WTC11 (cell line): ENCODE data around the gene TPX2. TPM values are rescaled to one million over a fixed set of nuclear protein-coding genes. Genes with fewer than 3 reads are reported as not detected.
A peak's percentile ranks its signal among the peaks of the same experiment; 100 is the strongest.

Experiments used
- ATAC-seq: fragments of 200-7000 bp; cut with Tn5 transposase; 2 replicates; pipeline ENCODE4 v1.10.0; 2021; ENCODE audit warnings: mild to moderate bottlenecking, moderate library complexity
- CTCF ChIA-PET: fragments of 300-600 bp; sonication (Branson Sonifier 250); formaldehyde crosslinking; loops from one replicate; lab custom pipeline; 2021; ENCODE audit warnings: antibody characterized with exemption; lab: Charles Lee
- POLR2A ChIA-PET: fragments of 350-600 bp; sonication (Branson Sonifier 250); formaldehyde crosslinking; loops from one replicate; lab custom pipeline; 2021; ENCODE audit warnings: antibody characterized with exemption; lab: Charles Lee
- DNase-seq: peaks from one replicate; pipeline ENCODE4 v3.0.0; 2021; ENCODE audit warnings: low spot score
- H3K27ac Mint-ChIP-seq: 2 replicates; pipeline ENCODE4 v1.8.0; 2021; ENCODE audit warnings: mixed read lengths
- H3K27me3 Mint-ChIP-seq: 2 replicates; pipeline ENCODE4 v1.8.0; 2021; ENCODE audit warnings: low read depth, mild to moderate bottlenecking, moderate library complexity, mixed read lengths
- H3K36me3 Mint-ChIP-seq: 2 replicates; pipeline ENCODE4 v1.8.0; 2021; ENCODE audit warnings: mixed read lengths
- H3K4me1 Mint-ChIP-seq: 2 replicates; pipeline ENCODE4 v1.8.0; 2022; ENCODE audit warnings: mixed read lengths
- H3K4me3 Mint-ChIP-seq: 2 replicates; pipeline ENCODE4 v1.8.0; 2021; ENCODE audit warnings: mild to moderate bottlenecking, moderate library complexity, mixed read lengths
- H3K9me3 Mint-ChIP-seq: 2 replicates; pipeline ENCODE4 v1.8.0; 2021; ENCODE audit warnings: mixed read lengths
- ATF6 ChIP-seq: sonication (generic); formaldehyde crosslinking; IDR thresholded peaks from 2 replicates; pipeline ENCODE4 v1.8.1; 2023; ENCODE audit warnings: mild to moderate bottlenecking, missing genetic modification reagents
- CBFB ChIP-seq: sonication (generic); formaldehyde crosslinking; IDR thresholded peaks from 2 replicates; pipeline ENCODE4 v1.8.1; 2022; ENCODE audit warnings: mild to moderate bottlenecking, low read depth, missing genetic modification reagents
- CDX4 ChIP-seq: fragments of 250-450 bp; sonication (Bioruptor Pico); IDR thresholded peaks from 2 replicates; pipeline ENCODE4 v1.9.0; 2021; ENCODE audit warnings: moderate library complexity, mild to moderate bottlenecking, inconsistent platforms, borderline replicate concordance
- E2F4 ChIP-seq: sonication (generic); formaldehyde crosslinking; IDR thresholded peaks from 2 replicates; pipeline ENCODE4 v1.8.1; 2022; ENCODE audit warnings: low read depth, mild to moderate bottlenecking, moderate library complexity, missing genetic modification reagents, borderline replicate concordance
- FOXK1 ChIP-seq: sonication (generic); formaldehyde crosslinking; IDR thresholded peaks from 2 replicates; pipeline ENCODE4 v1.8.0; 2022; ENCODE audit warnings: mild to moderate bottlenecking, moderate library complexity, missing genetic modification reagents
- JUN ChIP-seq: sonication (generic); formaldehyde crosslinking; IDR thresholded peaks from 2 replicates; pipeline ENCODE4 v1.8.0; 2023; ENCODE audit warnings: mild to moderate bottlenecking, missing genetic modification reagents
- MLX ChIP-seq: sonication (generic); formaldehyde crosslinking; IDR thresholded peaks from 2 replicates; pipeline ENCODE4 v1.8.1; 2023; ENCODE audit warnings: mild to moderate bottlenecking, missing genetic modification reagents, moderate library complexity
- NR1H2 ChIP-seq: sonication (generic); formaldehyde crosslinking; IDR thresholded peaks from 2 replicates; pipeline ENCODE4 v1.9.0; 2021; ENCODE audit warnings: mild to moderate bottlenecking, moderate library complexity, missing genetic modification reagents
- RELA ChIP-seq: sonication (generic); formaldehyde crosslinking; IDR thresholded peaks from 2 replicates; pipeline ENCODE4 v1.8.1; 2022; ENCODE audit warnings: missing genetic modification reagents, mild to moderate bottlenecking, borderline replicate concordance
- SMAD4 ChIP-seq: sonication (generic); formaldehyde crosslinking; IDR thresholded peaks from 2 replicates; pipeline ENCODE4 v1.8.0; 2022; ENCODE audit warnings: mild to moderate bottlenecking, missing genetic modification reagents
- TCF7 ChIP-seq: sonication (generic); formaldehyde crosslinking; IDR thresholded peaks from 2 replicates; pipeline ENCODE4 v1.8.0; 2022; ENCODE audit warnings: mild to moderate bottlenecking, low read depth, missing genetic modification reagents, moderate library complexity
- ZNF121 ChIP-seq: sonication (generic); formaldehyde crosslinking; IDR thresholded peaks from 2 replicates; pipeline ENCODE4 v1.8.0; 2023; ENCODE audit warnings: missing genetic modification reagents
- ZNF263 ChIP-seq: sonication (generic); formaldehyde crosslinking; IDR thresholded peaks from 2 replicates; pipeline ENCODE4 v1.8.1; 2022; ENCODE audit warnings: low read depth, mild to moderate bottlenecking, moderate library complexity, missing genetic modification reagents
- ZNF317 ChIP-seq: sonication (generic); formaldehyde crosslinking; IDR thresholded peaks from 2 replicates; pipeline ENCODE4 v1.8.1; 2023; ENCODE audit warnings: low read depth, mild to moderate bottlenecking, moderate library complexity, missing genetic modification reagents, borderline replicate concordance
- ZNF423 ChIP-seq: fragments of 250-450 bp; sonication (Bioruptor Pico); IDR thresholded peaks from 2 replicates; pipeline ENCODE4 v2.1.2; 2022; ENCODE audit warnings: mild to moderate bottlenecking, moderate library complexity
- ZNF532 ChIP-seq: fragments of 250-450 bp; sonication (Bioruptor Pico); IDR thresholded peaks from 2 replicates; pipeline ENCODE4 v1.9.0; 2021; ENCODE audit warnings: mild to moderate bottlenecking, borderline replicate concordance
- total RNA-seq: library from RNA; stranded (reverse); gene quantifications from 3 replicates; pipeline ENCODE4 v1.2.3, GENCODE V29; 2021
- TF ChIP-seq, protein P1 (sequence below): sonication (generic); formaldehyde crosslinking; IDR thresholded peaks from 2 replicates; pipeline ENCODE4 v1.8.1; 2022; ENCODE audit warnings: low read depth, missing genetic modification reagents, borderline replicate concordance

Gene TPX2
- total RNA-seq, 1 experiment from 2014 or later = 123 TPM

GRCh38 chr20:31759836-31760518 is 20.9 kb downstream of the TPX2 start:
- ATAC-seq = no peak
- no peak for DNase-seq
- Mint-ChIP-seq H3K9me3 (no peaks in the 10 kb centered on the region), H3K4me3 (no peak overlapping the region), H3K4me1 (peaks cover 6% of the 10 kb centered on the region), H3K36me3 (peaks cover 58% of the 10 kb centered on the region), H3K27me3 (no peaks in the 10 kb centered on the region), H3K27ac (peak overlapping the region; percentile 52; the same call in 1 of the 2 replicates)
- POLR2A ChIA-PET = no interaction called here
- CTCF ChIA-PET = interaction anchor here (2.0 kb wide), 1 partner anchor 98 kb away, joined by 8 read pairs; no protein-coding TSS in a partner anchor
- no peak for TF ChIP-seq E2F4 (CRISPR knock-in tag)
- no peak for TF ChIP-seq CBFB (CRISPR knock-in tag)
- no peak for TF ChIP-seq FOXK1 (CRISPR knock-in tag)
- TF ChIP-seq ZNF423 (CRISPR knock-in tag) = no peak
- no peak for TF ChIP-seq JUN
- TF ChIP-seq NR1H2 (CRISPR knock-in tag) = no peak
- no peak for TF ChIP-seq SMAD4 (CRISPR knock-in tag)
- no peak for TF ChIP-seq ZNF532 (CRISPR knock-in tag)
- no peak for TF ChIP-seq ZNF317 (CRISPR knock-in tag)
- TF ChIP-seq CDX4 = no peak
- TF ChIP-seq, protein P1, sequence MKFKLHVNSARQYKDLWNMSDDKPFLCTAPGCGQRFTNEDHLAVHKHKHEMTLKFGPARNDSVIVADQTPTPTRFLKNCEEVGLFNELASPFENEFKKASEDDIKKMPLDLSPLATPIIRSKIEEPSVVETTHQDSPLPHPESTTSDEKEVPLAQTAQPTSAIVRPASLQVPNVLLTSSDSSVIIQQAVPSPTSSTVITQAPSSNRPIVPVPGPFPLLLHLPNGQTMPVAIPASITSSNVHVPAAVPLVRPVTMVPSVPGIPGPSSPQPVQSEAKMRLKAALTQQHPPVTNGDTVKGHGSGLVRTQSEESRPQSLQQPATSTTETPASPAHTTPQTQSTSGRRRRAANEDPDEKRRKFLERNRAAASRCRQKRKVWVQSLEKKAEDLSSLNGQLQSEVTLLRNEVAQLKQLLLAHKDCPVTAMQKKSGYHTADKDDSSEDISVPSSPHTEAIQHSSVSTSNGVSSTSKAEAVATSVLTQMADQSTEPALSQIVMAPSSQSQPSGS (CRISPR knock-in tag) = no peak
- TF ChIP-seq RELA (CRISPR knock-in tag) = no peak
- no peak for TF ChIP-seq MLX (CRISPR knock-in tag)
- no peak for TF ChIP-seq ZNF263
- TF ChIP-seq ZNF121 (CRISPR knock-in tag) = no peak
- no peak for TF ChIP-seq TCF7 (CRISPR knock-in tag)
- no peak for TF ChIP-seq ATF6
